Kidney epithelial cell (primary cell): Measurements from ENCODE around the gene PLXNA4. TPM values are rescaled to one million over a fixed set of nuclear protein-coding genes. Genes with fewer than 3 reads are reported as not detected.

Source experiments
- DNase-seq: peaks from one replicate; pipeline ENCODE4 v3.0.0-alpha.2; 2010; ENCODE audit warnings: low read depth
- H3K27me3 ChIP-seq: 2 replicates; pipeline ENCODE4 v1.6.0; 2011; ENCODE audit warnings: low read length; ENCODE audit not compliant: control insufficient read depth, insufficient read depth
- H3K36me3 ChIP-seq: 2 replicates; pipeline ENCODE4 v1.5.1; 2011; ENCODE audit warnings: low read length; ENCODE audit not compliant: control insufficient read depth, insufficient read depth
- H3K4me3 ChIP-seq: 2 replicates; pipeline ENCODE4 v1.5.1; 2011; ENCODE audit warnings: low read depth, mild to moderate bottlenecking, control low read depth, low read length
- total RNA-seq: library from RNA; depleted of rRNA; stranded (reverse); fragments of >200 nt; gene quantifications from 2 replicates; pipeline ENCODE4 v1.2.3, GENCODE V29; 2015
- TF ChIP-seq, protein P1 (sequence below): IDR thresholded peaks from 2 replicates; pipeline ENCODE4 v1.5.1; 2011; ENCODE audit warnings: mild to moderate bottlenecking, moderate library complexity, low read length, control low read depth, inconsistent platforms; ENCODE audit not compliant: insufficient read depth, poor library complexity, severe bottlenecking

PLXNA4 gene
- total RNA-seq, 1 donor from 2014 or later, result 5.9 TPM

DNA sequence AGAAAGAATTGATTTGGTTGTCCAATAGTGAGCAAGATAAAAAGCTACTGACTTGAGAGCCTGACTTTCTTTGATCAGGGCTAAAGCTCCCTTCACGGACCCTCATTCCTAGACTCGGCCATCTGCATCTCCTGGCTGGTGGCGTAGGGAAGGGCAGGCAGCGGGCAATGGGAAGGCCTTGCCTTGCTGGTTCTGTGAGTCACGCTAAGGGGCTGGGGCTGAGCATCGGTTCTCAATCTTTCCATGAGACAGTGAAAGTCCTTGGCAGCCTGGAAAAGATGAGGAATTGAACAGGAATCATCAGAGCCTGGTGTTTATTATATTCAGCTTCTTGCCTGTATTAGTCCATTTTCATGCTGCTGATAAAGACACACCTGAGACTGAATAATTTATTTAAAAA lies 475.3 kb downstream of the PLXNA4 start:
- no peak overlapping the region for H3K4me3 ChIP-seq
- no peaks in the 10 kb centered on the region for H3K36me3 ChIP-seq
- TF ChIP-seq, protein P1, sequence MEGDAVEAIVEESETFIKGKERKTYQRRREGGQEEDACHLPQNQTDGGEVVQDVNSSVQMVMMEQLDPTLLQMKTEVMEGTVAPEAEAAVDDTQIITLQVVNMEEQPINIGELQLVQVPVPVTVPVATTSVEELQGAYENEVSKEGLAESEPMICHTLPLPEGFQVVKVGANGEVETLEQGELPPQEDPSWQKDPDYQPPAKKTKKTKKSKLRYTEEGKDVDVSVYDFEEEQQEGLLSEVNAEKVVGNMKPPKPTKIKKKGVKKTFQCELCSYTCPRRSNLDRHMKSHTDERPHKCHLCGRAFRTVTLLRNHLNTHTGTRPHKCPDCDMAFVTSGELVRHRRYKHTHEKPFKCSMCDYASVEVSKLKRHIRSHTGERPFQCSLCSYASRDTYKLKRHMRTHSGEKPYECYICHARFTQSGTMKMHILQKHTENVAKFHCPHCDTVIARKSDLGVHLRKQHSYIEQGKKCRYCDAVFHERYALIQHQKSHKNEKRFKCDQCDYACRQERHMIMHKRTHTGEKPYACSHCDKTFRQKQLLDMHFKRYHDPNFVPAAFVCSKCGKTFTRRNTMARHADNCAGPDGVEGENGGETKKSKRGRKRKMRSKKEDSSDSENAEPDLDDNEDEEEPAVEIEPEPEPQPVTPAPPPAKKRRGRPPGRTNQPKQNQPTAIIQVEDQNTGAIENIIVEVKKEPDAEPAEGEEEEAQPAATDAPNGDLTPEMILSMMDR, result no peak
- no peak for DNase-seq
- H3K27me3 ChIP-seq, result no peaks in the 10 kb centered on the region

GRCh38 chr7:132100483-132100882 lies 475.8 kb downstream of the PLXNA4 start:
- Histone ChIP-seq H3K4me3 (no peak overlapping the region), H3K36me3 (no peaks in the 10 kb centered on the region), H3K27me3 (no peaks in the 10 kb centered on the region)
- no peak for DNase-seq
- TF ChIP-seq, protein P1, result no peak

GRCh38 chr7:132099163-132099562 lies 477.1 kb downstream of the PLXNA4 start:
- DNase-seq, result no peak
- Histone ChIP-seq H3K4me3 (no peak overlapping the region), H3K36me3 (no peaks in the 10 kb centered on the region), H3K27me3 (no peaks in the 10 kb centered on the region)
- TF ChIP-seq, protein P1, result no peak

DNA sequence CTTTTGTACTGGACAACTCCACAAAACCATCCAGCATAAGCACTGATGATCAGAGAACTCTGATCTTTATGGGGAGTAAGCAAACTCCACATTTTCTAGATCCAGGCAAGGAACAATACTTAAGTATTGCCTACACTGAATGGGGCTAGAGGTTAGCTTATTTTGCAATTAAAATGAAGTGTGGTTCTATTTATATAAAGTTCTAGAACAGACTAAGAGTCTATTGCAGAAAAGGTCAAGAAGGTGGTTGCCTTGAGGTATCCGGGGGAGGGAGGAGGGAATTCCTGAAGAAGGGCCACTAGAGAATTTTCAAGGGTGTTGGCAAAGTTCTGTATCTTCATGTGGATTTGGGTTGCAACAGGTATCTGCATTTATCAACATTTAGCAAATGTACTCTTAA lies 477.9 kb downstream of the PLXNA4 start:
- TF ChIP-seq, protein P1, result no peak
- H3K36me3 ChIP-seq, result no peaks in the 10 kb centered on the region
- peaks cover 2% of the 10 kb centered on the region for H3K27me3 ChIP-seq
- no peak for DNase-seq
- no peak overlapping the region for H3K4me3 ChIP-seq

DNA sequence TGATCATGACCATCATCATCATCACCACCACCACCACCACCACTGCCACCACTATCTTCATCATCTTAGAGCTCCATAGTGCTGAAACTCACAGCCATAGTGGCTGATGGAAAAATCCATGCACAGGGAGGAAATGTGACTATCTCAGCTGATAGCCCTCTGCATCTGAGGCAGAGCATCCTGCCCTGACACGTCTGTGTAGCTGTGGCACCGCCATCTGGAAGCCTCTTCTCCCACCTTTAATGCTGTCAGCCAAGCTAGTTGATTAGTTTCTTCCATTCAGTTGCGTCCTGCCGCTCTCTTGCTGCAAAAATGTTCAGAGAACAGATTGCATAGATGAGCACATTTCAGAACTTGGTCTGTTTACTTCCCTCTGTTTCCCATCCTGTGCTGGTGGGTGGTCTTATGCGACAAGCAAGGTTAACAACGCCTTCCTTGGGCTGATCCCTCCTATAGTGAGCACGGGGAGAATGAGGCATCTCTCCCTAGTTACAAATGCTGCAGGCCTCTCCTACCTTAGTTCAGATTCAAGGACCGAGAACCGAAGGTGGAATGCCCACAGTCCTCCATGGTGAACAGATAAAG lies 478.6 kb downstream of the PLXNA4 start:
- DNase-seq, result no peak
- TF ChIP-seq, protein P1, result no peak
- Histone ChIP-seq H3K27me3 (peaks cover 2% of the 10 kb centered on the region), H3K4me3 (no peak overlapping the region), H3K36me3 (no peaks in the 10 kb centered on the region)

- TF ChIP-seq, protein P1, result no peak
- Histone ChIP-seq H3K4me3 (no peak overlapping the region), H3K27me3 (peaks cover 4% of the 10 kb centered on the region), H3K36me3 (no peaks in the 10 kb centered on the region)
- DNase-seq, result no peak
Measured at GRCh38 chr7:132095111-132095765, 481.0 kb downstream of the PLXNA4 start.
